Measurements from ENCODE around the gene SART1.

SART1 gene

DNA sequence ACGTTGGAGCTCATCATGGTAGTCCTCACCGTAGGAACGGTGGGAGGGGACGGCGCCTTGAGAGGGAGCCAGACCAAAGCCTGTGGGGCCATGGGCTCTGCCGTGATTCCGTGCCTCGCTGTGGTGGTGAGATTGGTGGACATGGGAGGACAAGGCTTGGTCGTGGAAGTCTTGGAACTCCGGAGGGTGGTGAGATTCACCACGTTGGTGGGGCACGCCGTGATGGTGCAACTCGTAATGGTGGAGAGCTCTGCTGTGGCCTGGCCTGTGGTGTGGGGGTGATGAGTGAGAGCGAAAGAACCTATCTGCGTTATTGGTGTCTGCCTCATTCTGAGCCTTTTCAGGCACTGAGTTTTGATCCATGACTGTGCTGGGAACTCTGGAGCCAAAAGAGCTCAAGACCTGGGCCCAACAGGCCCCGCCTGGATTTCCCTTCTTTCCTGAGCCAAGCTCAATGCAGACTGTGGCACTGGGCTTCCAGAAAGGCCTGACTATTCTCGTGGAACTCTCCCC, 64.5 kb downstream of the SART1 start, which contains the start of gene CATSPER1:
Gene CATSPER1 (minus strand): TSS at position 463 of the 513 bp plus-strand sequence. CDS start 100 bp downstream, at position 363.
- no peaks in the 10 kb centered on the region for H3K36me3 ChIP-seq (ENCODE audit: insufficient read depth, low read length)
- no peak within 1 kb of the TSS for H3K4me3 ChIP-seq (ENCODE audit: low read depth, low read length, poor library complexity, severe bottlenecking)
- no peaks in the 10 kb centered on the region for H3K9me3 ChIP-seq (ENCODE audit: low read length)
- no peak within 1 kb of the TSS for H2AFZ ChIP-seq (ENCODE audit: low read length)
- no peaks in the 10 kb centered on the region for H3F3A ChIP-seq (ENCODE audit: insufficient read depth, low read length)
- no peak within 1 kb of the TSS for H3K9ac ChIP-seq (ENCODE audit: low read length)
- H3K4me2 ChIP-seq (ENCODE audit: low read length) = no peak within 1 kb of the TSS
- no peaks in the 10 kb centered on the region for H3K79me2 ChIP-seq (ENCODE audit: insufficient read depth, low read length)
- H3K27me3 ChIP-seq (ENCODE audit: insufficient read depth, low read length) = peaks cover 9% of the 10 kb centered on the region; the same call in 1 of the 2 replicates
- no peak within 1 kb of the TSS for H3K27ac ChIP-seq (ENCODE audit: low read depth, low read length, poor library complexity, severe bottlenecking)
- H4K20me1 ChIP-seq (ENCODE audit: insufficient read depth, low read length) = no peaks in the 10 kb centered on the region
- H3K9me2 ChIP-seq (ENCODE audit: low read depth, low read length) = no peaks in the 10 kb centered on the region
- H3K4me1 ChIP-seq (ENCODE audit: insufficient read depth, low read length, severe bottlenecking) = peaks cover 3% of the 10 kb centered on the region
- TF ChIP-seq EZH2 (IDR thresholded peaks at IDR 0.05; ENCODE audit: borderline replicate concordance, low read length) = no peak
- TF ChIP-seq, protein P1, sequence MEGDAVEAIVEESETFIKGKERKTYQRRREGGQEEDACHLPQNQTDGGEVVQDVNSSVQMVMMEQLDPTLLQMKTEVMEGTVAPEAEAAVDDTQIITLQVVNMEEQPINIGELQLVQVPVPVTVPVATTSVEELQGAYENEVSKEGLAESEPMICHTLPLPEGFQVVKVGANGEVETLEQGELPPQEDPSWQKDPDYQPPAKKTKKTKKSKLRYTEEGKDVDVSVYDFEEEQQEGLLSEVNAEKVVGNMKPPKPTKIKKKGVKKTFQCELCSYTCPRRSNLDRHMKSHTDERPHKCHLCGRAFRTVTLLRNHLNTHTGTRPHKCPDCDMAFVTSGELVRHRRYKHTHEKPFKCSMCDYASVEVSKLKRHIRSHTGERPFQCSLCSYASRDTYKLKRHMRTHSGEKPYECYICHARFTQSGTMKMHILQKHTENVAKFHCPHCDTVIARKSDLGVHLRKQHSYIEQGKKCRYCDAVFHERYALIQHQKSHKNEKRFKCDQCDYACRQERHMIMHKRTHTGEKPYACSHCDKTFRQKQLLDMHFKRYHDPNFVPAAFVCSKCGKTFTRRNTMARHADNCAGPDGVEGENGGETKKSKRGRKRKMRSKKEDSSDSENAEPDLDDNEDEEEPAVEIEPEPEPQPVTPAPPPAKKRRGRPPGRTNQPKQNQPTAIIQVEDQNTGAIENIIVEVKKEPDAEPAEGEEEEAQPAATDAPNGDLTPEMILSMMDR (IDR thresholded peaks at IDR 0.05; ENCODE audit: low read length) = no peak

All from OCI-LY1 (cell line).